Testis (tissue), 3 donors: ENCODE measurements around the gene CERT1. TPM values are rescaled to one million over a fixed set of nuclear protein-coding genes. Genes with fewer than 3 reads are reported as not detected.

Source experiments
- DNase-seq: peaks from one replicate; pipeline ENCODE4 v3.0.0-alpha.2; 2019
- H3K27ac ChIP-seq, 2 donors: fragments of 200-600 bp; sonication (generic); one replicate each; pipeline ENCODE4 v1.5.1; 2019
- H3K27me3 ChIP-seq: fragments of 200-600 bp; sonication (generic); one replicate; pipeline ENCODE4 v1.5.1; 2019
- H3K36me3 ChIP-seq: fragments of 200-600 bp; sonication (generic); one replicate; pipeline ENCODE4 v1.5.1; 2017; ENCODE audit warnings: low read depth; ENCODE audit errors: missing control alignments
- H3K4me1 ChIP-seq: fragments of 200-600 bp; sonication (generic); one replicate; pipeline ENCODE4 v1.5.1; 2019
- H3K4me3 ChIP-seq, 2 donors: fragments of 200-600 bp; sonication (generic); one replicate each; pipeline ENCODE4 v1.5.1; 2017 to 2019
- H3K9me3 ChIP-seq: fragments of 200-600 bp; sonication (generic); one replicate; pipeline ENCODE4 v1.5.1; 2017
- CTCF ChIP-seq, 3 experiments: fragments of 450-650 bp in 2 of 3; fragments of 200-600 bp in 1 of 3; sonication (generic) in 1 of 3; IDR thresholded peaks; one replicate each; pipeline ENCODE4 v1.5.1; 2016 to 2019; ENCODE audit warnings: antibody characterized with exemption in 3 of 3, mild to moderate bottlenecking in 2 of 3, moderate library complexity in 1 of 3
- POLR2A ChIP-seq: fragments of 450-650 bp; IDR thresholded peaks from one replicate; pipeline ENCODE4 v1.6.1; 2017; ENCODE audit warnings: antibody characterized with exemption, mild to moderate bottlenecking, moderate library complexity
- WGBS, 2 donors: methylation state at CpG; one replicate each; pipeline ENCODE4 v1.1.5; 2018; 5-methylcytosine and 5-hydroxymethylcytosine counted together
- intact Hi-C: fragments of 100-400 bp; cut with DNase I; formaldehyde crosslinking; loops from one replicate; pipeline ENCODE4 v1.15.1; 2023; ENCODE audit warnings: low total_unique reads
- polyA plus RNA-seq: library from polyadenylated mRNA; stranded (reverse); fragments of 350-450 nt; fragmentation: Illumina TruSeq; extraction: RNeasy Lipid Tissue Mini Kit (QIAGEN cat#74804); gene quantifications from one replicate; pipeline ENCODE4 v1.2.3, GENCODE V29; 2014; ENCODE audit warnings: low read depth, low replicate concordance; ENCODE audit not compliant: insufficient read depth
- total RNA-seq, 2 donors: library from RNA; depleted of rRNA; stranded (reverse); fragments of >200 nt; gene quantifications; one replicate each; pipeline ENCODE4 v1.2.3, GENCODE V29; 2016

Gene CERT1
- total and polyA plus RNA-seq, 3 donors from 2014 or later, result 45.0 to 61.3 (median 51.3) TPM

GRCh38 chr5:75384218-75384617 is 127.2 kb downstream of the CERT1 start:
- no peaks in the 10 kb centered on the region for H3K9me3 ChIP-seq
- H3K4me3 ChIP-seq, result no peak overlapping the region
- WGBS, 2 donors, result 76 to 93% methylated on average over 1 of the region's 1 CpG
- no peak for DNase-seq
- H3K27me3 ChIP-seq, result no peaks in the 10 kb centered on the region
- H3K36me3 ChIP-seq, result no peaks in the 10 kb centered on the region
- intact Hi-C loops, result no loop called here
- H3K27ac ChIP-seq, result no peak overlapping the region
- TF ChIP-seq CTCF (IDR thresholded peaks at IDR 0.05) (no peak), POLR2A (no peak)
- H3K4me1 ChIP-seq, result no peaks in the 10 kb centered on the region

GRCh38 chr5:75381456-75381855 is 130.0 kb downstream of the CERT1 start:
- intact Hi-C loops, result no loop called here

GRCh38 chr5:75380099-75380498 is 131.3 kb downstream of the CERT1 start:
- H3K36me3 ChIP-seq, result no peaks in the 10 kb centered on the region

More at GRCh38 chr5:75381456-75381855, 130.0 kb downstream of the CERT1 start:
- Histone ChIP-seq H3K4me1 (no peaks in the 10 kb centered on the region), H3K36me3 (no peaks in the 10 kb centered on the region), H3K27ac (no peak overlapping the region), H3K27me3 (no peaks in the 10 kb centered on the region), H3K9me3 (no peaks in the 10 kb centered on the region), H3K4me3 (no peak overlapping the region)
- TF ChIP-seq POLR2A (no peak), CTCF (IDR thresholded peaks at IDR 0.05) (no peak)
- 65 to 89% methylated on average over 4 of the region's 4 CpGs for WGBS, 2 donors
- DNase-seq, result no peak

DNA sequence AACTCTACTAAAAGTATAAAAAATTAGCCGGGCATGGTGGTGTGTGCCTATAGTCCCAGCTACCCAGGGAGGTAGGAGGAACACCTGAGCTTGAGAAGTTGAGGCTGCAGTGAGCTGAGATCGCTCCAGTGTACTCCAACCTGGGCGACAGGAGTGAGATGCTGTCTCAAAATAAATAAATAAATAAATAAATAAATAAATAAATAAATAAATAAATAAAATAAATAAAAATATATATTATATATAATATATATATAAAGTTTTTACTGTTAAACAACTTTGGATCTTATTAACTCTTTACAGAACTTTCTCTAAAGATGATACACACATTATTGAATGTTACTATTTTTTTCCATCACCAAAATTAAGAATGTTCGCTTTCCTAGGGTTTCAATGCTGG is 136.0 kb downstream of the CERT1 start:
- Histone ChIP-seq H3K36me3 (no peaks in the 10 kb centered on the region), H3K27me3 (no peaks in the 10 kb centered on the region)
- intact Hi-C loops, result no loop called here

More at GRCh38 chr5:75380099-75380498, 131.3 kb downstream of the CERT1 start:
- H3K9me3 ChIP-seq, result no peaks in the 10 kb centered on the region
- no peaks in the 10 kb centered on the region for H3K4me1 ChIP-seq
- H3K27ac ChIP-seq, result no peak overlapping the region
- intact Hi-C loops, result no loop called here
- TF ChIP-seq POLR2A, result no peak
- TF ChIP-seq CTCF (IDR thresholded peaks at IDR 0.05), result no peak
- DNase-seq, result no peak
- no peaks in the 10 kb centered on the region for H3K27me3 ChIP-seq
- H3K4me3 ChIP-seq, result no peak overlapping the region
- WGBS, 2 donors, result 93 to 100% methylated on average over 1 of the region's 1 CpG

More for the DNA sequence above, 136.0 kb downstream of the CERT1 start:
- no peak overlapping the region for H3K4me3 ChIP-seq
- 94 to 96% methylated on average over 4 of the region's 4 CpGs for WGBS, 2 donors
- no peak for DNase-seq
- H3K4me1 ChIP-seq, result no peaks in the 10 kb centered on the region
- no peaks in the 10 kb centered on the region for H3K9me3 ChIP-seq
- H3K27ac ChIP-seq, result no peak overlapping the region
- TF ChIP-seq POLR2A (no peak), CTCF (IDR thresholded peaks at IDR 0.05) (no peak)
